ENCODE data around the gene PRKCI.
"Not testable (repeated sequence)": the region's sequence is repeated elsewhere in the genome, so short reads cannot be mapped to it uniquely, and the experiment has no call there.

PRKCI gene

GRCh38 chr3:170323331-170323730 lies 101.1 kb downstream of the PRKCI start:
- no peak for DNase-seq (ENCODE audit: low read depth)
- no peak for TF ChIP-seq CTCF (IDR thresholded peaks at IDR 0.05; ENCODE audit: low read depth, low read length, missing control alignments)
- no peak overlapping the region for H3K4me3 ChIP-seq (ENCODE audit: low read depth, low read length)

GRCh38 chr3:170324962-170325361 lies 102.7 kb downstream of the PRKCI start:
- no peak for TF ChIP-seq CTCF (IDR thresholded peaks at IDR 0.05; ENCODE audit: low read depth, low read length, missing control alignments)
- no peak for DNase-seq (ENCODE audit: low read depth)
- H3K4me3 ChIP-seq (ENCODE audit: low read depth, low read length) = no peak overlapping the region

DNA sequence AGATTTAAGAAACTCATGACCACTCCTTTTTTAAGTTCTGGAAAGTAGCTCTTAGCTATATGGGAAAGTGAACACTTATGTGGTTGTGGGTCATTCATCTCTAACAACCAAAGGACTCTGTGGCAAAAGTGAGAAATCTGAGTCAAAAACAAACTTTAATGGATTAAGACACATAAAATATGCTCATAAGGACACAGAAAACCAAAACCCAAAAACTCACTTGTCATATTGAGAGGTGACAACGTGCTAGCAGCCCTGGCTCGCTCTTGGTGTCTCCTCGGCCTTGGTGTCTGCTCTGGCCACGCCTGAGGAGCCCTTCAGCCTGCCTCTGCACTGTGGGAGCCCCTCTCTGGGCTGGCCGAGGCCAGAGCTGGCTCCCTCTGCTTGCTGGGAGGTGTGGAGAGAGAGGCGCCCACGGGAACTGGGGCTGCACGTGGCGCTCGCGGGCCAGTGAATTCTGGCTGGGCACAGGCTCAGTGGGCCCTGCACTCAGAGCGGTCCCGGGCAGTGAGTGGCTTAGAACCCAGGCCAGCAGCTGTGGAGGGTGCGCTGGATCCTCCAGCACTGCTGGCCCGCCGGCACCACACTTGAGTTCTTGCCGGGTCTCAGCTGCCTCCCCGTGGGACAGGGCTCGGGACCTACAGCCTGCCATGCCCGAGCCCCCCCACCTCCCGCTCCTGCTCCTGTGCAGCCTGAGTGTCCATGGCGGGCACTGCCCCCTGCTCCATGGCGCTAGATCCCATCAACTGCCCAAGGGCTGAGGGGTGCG lies 105.0 kb downstream of the PRKCI start:
- TF ChIP-seq CTCF (IDR thresholded peaks at IDR 0.05; ENCODE audit: low read depth, low read length, missing control alignments) = no peak
- H3K4me3 ChIP-seq (ENCODE audit: low read depth, low read length) = no peak overlapping the region
- no peak for DNase-seq (ENCODE audit: low read depth)

DNA sequence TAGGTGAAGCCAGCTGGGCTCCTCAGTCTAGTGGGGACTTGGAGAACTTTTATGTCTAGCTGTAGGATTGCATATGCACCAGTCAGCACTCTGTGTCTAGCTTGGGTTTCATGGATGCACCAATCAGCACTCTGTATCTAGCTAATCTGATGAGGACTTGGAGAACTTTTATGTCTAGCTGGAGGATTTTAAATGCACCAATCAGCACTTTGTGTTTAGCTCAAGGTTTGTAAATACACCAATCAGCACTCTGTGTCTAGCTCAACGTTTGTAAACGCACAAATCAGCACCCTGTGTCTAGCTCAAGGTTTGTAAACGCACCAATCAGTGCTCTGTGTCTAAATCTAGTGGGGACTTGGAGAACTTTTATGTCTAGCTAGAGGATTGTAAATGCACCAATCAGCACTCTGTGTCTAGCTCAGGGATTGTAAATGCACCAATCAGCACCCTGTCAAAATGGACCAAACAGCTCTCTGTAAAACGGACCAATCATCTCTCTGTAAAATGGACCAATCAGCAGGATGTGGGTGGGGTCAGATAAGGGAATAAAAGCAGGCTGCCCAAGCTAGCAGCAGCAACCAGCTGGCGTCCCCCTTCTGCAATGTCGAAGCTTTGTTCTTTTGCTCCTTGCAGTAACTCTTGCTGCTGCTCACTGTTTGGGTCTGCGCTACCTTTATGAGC lies 105.8 kb downstream of the PRKCI start:
- DNase-seq (ENCODE audit: low read depth); H3K4me3 ChIP-seq (ENCODE audit: low read depth, low read length): not testable (repeated sequence)

GRCh38 chr3:170330366-170330765 lies 108.1 kb downstream of the PRKCI start:
- H3K4me3 ChIP-seq (ENCODE audit: low read depth, low read length) = no peak overlapping the region
- DNase-seq (ENCODE audit: low read depth) = no peak
- no peak for TF ChIP-seq CTCF (IDR thresholded peaks at IDR 0.05; ENCODE audit: low read depth, low read length, missing control alignments)

DNA sequence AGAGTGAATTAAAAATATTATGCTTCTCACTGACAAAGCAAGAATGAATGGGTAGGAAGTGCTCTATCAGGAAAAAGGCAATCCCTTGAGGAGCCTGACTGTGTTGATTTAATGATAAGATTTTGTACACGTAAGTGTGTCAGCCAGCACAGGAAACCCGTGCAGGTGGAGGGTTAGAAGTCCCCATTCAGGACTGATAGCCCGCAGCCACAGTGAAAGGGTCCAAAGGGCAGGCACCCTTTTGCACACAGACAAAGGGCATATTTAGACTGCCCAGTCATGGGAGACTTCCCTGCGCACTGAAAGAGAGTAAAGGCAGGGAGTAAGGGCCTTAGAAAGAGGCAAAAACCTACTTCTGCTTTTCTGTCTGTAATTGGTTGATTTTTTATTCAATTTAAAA lies 108.9 kb downstream of the PRKCI start:
- H3K4me3 ChIP-seq (ENCODE audit: low read depth, low read length) = no peak overlapping the region
- no peak for DNase-seq (ENCODE audit: low read depth)
- TF ChIP-seq CTCF (IDR thresholded peaks at IDR 0.05; ENCODE audit: low read depth, low read length, missing control alignments) = no peak

DNA sequence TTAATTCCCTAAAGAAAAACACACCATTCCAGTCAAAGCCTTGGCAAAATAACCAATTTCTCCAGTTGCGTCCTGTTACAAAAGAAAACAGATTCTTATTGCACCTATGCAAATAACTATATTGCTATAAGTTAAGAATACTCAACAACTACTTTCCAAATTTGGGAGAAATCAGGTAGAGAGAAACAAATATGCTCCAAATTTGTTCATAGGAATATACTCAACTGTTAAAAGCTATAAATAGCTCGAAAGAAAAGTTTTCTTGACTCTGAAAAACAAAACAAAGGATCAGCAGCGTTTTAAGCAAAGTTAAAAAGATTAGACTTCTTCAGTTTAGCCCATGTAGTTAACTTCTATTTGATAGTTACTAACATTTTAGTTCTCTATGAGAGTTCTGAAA lies 115.2 kb downstream of the PRKCI start:
- no peak overlapping the region for H3K4me3 ChIP-seq (ENCODE audit: low read depth, low read length)
- no peak for TF ChIP-seq CTCF (IDR thresholded peaks at IDR 0.05; ENCODE audit: low read depth, low read length, missing control alignments)
- no peak for DNase-seq (ENCODE audit: low read depth)

Measured in GM12864 (cell line).